ENCODE results near the gene C19orf53. TPM values are rescaled to one million over a fixed set of nuclear protein-coding genes. Genes with fewer than 3 reads are reported as not detected.
"Not testable (repeated sequence)": the region's sequence is repeated elsewhere in the genome, so short reads cannot be mapped to it uniquely, and the experiment has no call there.

Gene C19orf53
- total and polyA plus RNA-seq, 9 of the 15 experiments (the other 6 are each of a cell fraction or from before 2014, with no cell fraction given): 98.5 to 441 (median 164) TPM

DNA sequence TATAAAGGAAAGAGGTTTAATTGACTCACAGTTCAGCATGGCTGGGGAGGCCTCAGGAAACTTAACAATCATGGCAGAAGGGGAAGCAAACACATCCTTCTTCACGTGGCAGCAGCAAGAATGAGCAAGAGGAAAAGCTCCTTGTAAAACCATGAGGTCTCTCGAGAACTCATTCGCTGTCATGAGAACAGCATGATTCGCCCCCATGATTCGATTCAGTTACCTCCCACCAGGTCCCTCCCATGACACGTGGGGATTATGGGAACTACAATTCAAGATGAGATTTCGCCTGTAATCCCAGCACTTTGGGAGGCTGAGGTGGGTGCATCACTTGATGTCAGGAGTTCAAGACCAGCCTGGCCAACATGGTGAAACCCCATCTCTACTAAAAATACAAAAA lies 20.6 kb upstream of the C19orf53 start:
- Histone ChIP-seq H3K36me3 (ENCODE audit: control insufficient read depth, insufficient read depth, low read length) (peaks cover 61% of the 10 kb centered on the region), H3K4me1 (replicated peaks in 1 of 2; ENCODE audit: control insufficient read depth in 2 of 2, insufficient read depth in 2 of 2, low read length in 2 of 2) (peaks cover 6 to 15% of the 10 kb centered on the region in 2 experiments; a peak in 4 of 5 replicates), H3K79me2 (ENCODE audit: control insufficient read depth, insufficient read depth, low read length) (peaks cover 13% of the 10 kb centered on the region)
- H4K20me1 ChIP-seq (replicated peaks; ENCODE audit: control insufficient read depth, insufficient read depth, low read length); ATAC-seq; CTCF ChIA-PET (ENCODE audit: low intra/inter-chr PET ratio); H3K27me3 ChIP-seq (ENCODE audit: control insufficient read depth in 2 of 2, insufficient read depth in 2 of 2, low read length in 2 of 2); DNase-seq (ENCODE audit: extremely low read depth in 1 of 4, low spot score in 3 of 4); H3K4me3 ChIP-seq; H2AFZ ChIP-seq (ENCODE audit: low read depth, low read length); FAIRE-seq; intact Hi-C loops (cut with micrococcal nuclease); H3K9ac ChIP-seq (ENCODE audit: insufficient read depth in 1 of 2, low read depth in 2 of 2, low read length in 2 of 2); H3K27ac ChIP-seq (ENCODE audit: extremely low read depth, low read depth, low read length); H3K9me1 ChIP-seq (ENCODE audit: control insufficient read depth, insufficient read depth, low read length); BruUV-seq (replicated peaks); in situ Hi-C loops (cut with MboI); H3K9me3 ChIP-seq (replicated peaks; ENCODE audit: control insufficient read depth, insufficient read depth, low read depth, low read length); POLR2A ChIA-PET; H3K4me2 ChIP-seq (ENCODE audit: insufficient read depth, low read length): not testable (repeated sequence)
- WGBS (ENCODE audit: insufficient coverage, low coverage, missing lambda C conversion rate): 83% methylated on average over 7 of the region's 7 CpGs

DNA sequence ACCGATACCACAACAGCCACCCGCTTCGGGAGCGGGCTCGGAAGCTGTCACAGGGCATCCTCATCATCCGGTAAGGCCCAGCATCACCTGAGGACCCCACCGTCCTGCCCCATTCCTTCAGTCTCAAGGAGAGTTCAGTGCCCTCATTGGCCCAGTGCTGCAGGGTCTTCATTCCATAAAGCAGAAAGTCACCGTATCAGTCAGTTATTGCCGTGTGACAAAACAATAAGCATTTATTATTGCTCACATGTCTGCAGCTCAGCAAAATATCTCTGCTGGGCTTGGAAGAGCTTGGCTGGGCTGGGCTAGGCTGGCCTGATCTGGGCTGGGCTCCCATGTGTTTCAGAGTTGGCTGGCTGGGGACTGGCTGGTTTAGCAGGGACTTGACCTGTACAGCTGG lies 18.0 kb upstream of the C19orf53 start:
- ATAC-seq (no peak), DNase-seq (ENCODE audit: extremely low read depth in 1 of 4, low spot score in 3 of 4) (no peak), FAIRE-seq (no peak)
- Histone ChIP-seq H3K4me1 (replicated peaks in 1 of 2; ENCODE audit: control insufficient read depth in 2 of 2, insufficient read depth in 2 of 2, low read length in 2 of 2) (peaks cover 0 to 6% of the 10 kb centered on the region in 2 experiments; a peak in 2 of 5 replicates), H3K4me2 (ENCODE audit: insufficient read depth, low read length) (no peak overlapping the region), H3K27me3 (ENCODE audit: control insufficient read depth in 2 of 2, insufficient read depth in 2 of 2, low read length in 2 of 2) (no peaks in the 10 kb centered on the region), H4K20me1 (replicated peaks; ENCODE audit: control insufficient read depth, insufficient read depth, low read length) (no peaks in the 10 kb centered on the region), H3K4me3 (no peak overlapping the region), H3K27ac (ENCODE audit: extremely low read depth, low read depth, low read length) (no peak overlapping the region; the same call in 2 of the 3 replicates), H3K79me2 (ENCODE audit: control insufficient read depth, insufficient read depth, low read length) (no peaks in the 10 kb centered on the region), H2AFZ (ENCODE audit: low read depth, low read length) (no peak overlapping the region), H3K9me1 (ENCODE audit: control insufficient read depth, insufficient read depth, low read length) (no peaks in the 10 kb centered on the region), H3K9ac (ENCODE audit: insufficient read depth in 1 of 2, low read depth in 2 of 2, low read length in 2 of 2) (no peak overlapping the region), H3K36me3 (ENCODE audit: control insufficient read depth, insufficient read depth, low read length) (peaks cover 73% of the 10 kb centered on the region), H3K9me3 (replicated peaks; ENCODE audit: control insufficient read depth, insufficient read depth, low read depth, low read length) (no peaks in the 10 kb centered on the region)
- WGBS (ENCODE audit: insufficient coverage, low coverage, missing lambda C conversion rate): 95% methylated on average over 8 of the region's 9 CpGs
- TF ChIP-seq ZNF780A (CRISPR knock-in tag; IDR thresholded peaks at IDR 0.05) (no peak), CHD1 (IDR thresholded peaks at IDR 0.05; ENCODE audit: low read length) (no peak), ZKSCAN8 (CRISPR knock-in tag; IDR thresholded peaks at IDR 0.05) (peak; percentile 57; the same call in 1 of the 2 replicates), FOXK2 (conservative IDR thresholded peaks at IDR 0.05 in 1 of 2, IDR thresholded peaks at IDR 0.05 in 1 of 2; ENCODE audit: low read depth in 2 of 2) (no peak), KLF10 (CRISPR knock-in tag; IDR thresholded peaks at IDR 0.05) (no peak), RBFOX2 (IDR thresholded peaks at IDR 0.05; ENCODE audit: low read depth, low read length) (no peak), TAF7 (tag; IDR thresholded peaks at IDR 0.05) (no peak), ZSCAN29 (IDR thresholded peaks at IDR 0.05) (no peak)
- intact Hi-C loops (cut with micrococcal nuclease) (no loop called here), in situ Hi-C loops (cut with MboI) (no loop called here)
- CTCF ChIA-PET (ENCODE audit: low intra/inter-chr PET ratio): no interaction called here
- POLR2A ChIA-PET: interaction anchor here (1.1 kb wide), 1 partner anchor 9 kb away, joined by 3 read pairs; a partner anchor contains a TSS
- BruUV-seq (replicated peaks): no TSS peak

All from K562 (cell line).